K562 (cell line): Measurements from ENCODE around the gene TPPP. TPM values are rescaled to one million over a fixed set of nuclear protein-coding genes. Genes with fewer than 3 reads are reported as not detected.

Source experiments
- ATAC-seq: fragments of 200-7000 bp; cut with Tn5 transposase; 3 replicates; pipeline ENCODE4 v1.9.1; 2020; ENCODE audit warnings: moderate library complexity
- BruUV-seq: library from RNA; stranded (reverse); fragments of 400-500 nt; replicated peaks from 2 replicates; lab custom pipeline; 2021; lab: Mats Ljungman, UMichigan
- CTCF ChIA-PET: fragments of 300-600 bp; formaldehyde crosslinking; extraction: SDS; loops from one replicate; lab custom pipeline; 2021; ENCODE audit warnings: low intra/inter-chr PET ratio; lab: Yijun Ruan, JAX
- POLR2A ChIA-PET: fragments of 300-600, 350-650 bp; sonication (Branson Sonifier 250); formaldehyde crosslinking; extraction: SDS; loops from one replicate; lab custom pipeline; 2021; ENCODE audit warnings: antibody characterized with exemption, inconsistent platforms; lab: Yijun Ruan, JAX
- DNase-seq, 4 experiments: peaks; one replicate each; pipeline versions ENCODE4 v3.0.0 to v3.0.0-alpha.2; 2011 to 2018; ENCODE audit warnings: low spot score in 3 of 4, mixed read lengths in 3 of 4; ENCODE audit errors: extremely low read depth in 1 of 4
- FAIRE-seq: peaks from 2 replicates; lab custom pipeline; 2011; peaks lifted over from hg19 to GRCh38; lab: Jason Lieb, UNC
- H2AFZ ChIP-seq: 2 replicates; pipeline ENCODE4 v1.6.0; 2011; ENCODE audit warnings: low read depth, low read length, control low read depth, inconsistent platforms
- H3K27ac ChIP-seq: fragments of 200-600 bp; 3 replicates; pipeline ENCODE4 v1.8.0; 2011; ENCODE audit warnings: low read depth, mild to moderate bottlenecking, control low read depth, inconsistent platforms, low read length, moderate library complexity, mixed read lengths; ENCODE audit errors: extremely low read depth
- H3K27me3 ChIP-seq, 2 experiments: fragments of 300-600 bp in 1 of 2; 2 replicates in 1 of 2; 3 replicates in 1 of 2; pipeline versions ENCODE4 v1.6.0 to v1.8.0; 2011; ENCODE audit warnings: inconsistent platforms in 2 of 2, low read length in 2 of 2, mild to moderate bottlenecking in 1 of 2, mixed read lengths in 1 of 2, moderate library complexity in 1 of 2; ENCODE audit not compliant: control insufficient read depth in 2 of 2, insufficient read depth in 2 of 2
- H3K36me3 ChIP-seq: fragments of 300-600 bp; 3 replicates; pipeline ENCODE4 v1.8.0; 2011; ENCODE audit warnings: mild to moderate bottlenecking, low read length, inconsistent platforms; ENCODE audit not compliant: control insufficient read depth, insufficient read depth
- H3K4me1 ChIP-seq, 2 experiments: fragments of 200-600 bp in 1 of 2; replicated peaks in 1 of 2; 2 replicates in 1 of 2; 3 replicates in 1 of 2; pipeline versions ENCODE4 v1.5.1 to v1.8.0; 2011; ENCODE audit warnings: inconsistent platforms in 2 of 2, low read length in 2 of 2, mild to moderate bottlenecking in 1 of 2, mixed read lengths in 1 of 2, moderate library complexity in 1 of 2; ENCODE audit not compliant: control insufficient read depth in 2 of 2, insufficient read depth in 2 of 2
- H3K4me2 ChIP-seq: 2 replicates; pipeline ENCODE4 v1.6.1; 2011; ENCODE audit warnings: low read length, control low read depth, inconsistent platforms, mixed read lengths; ENCODE audit not compliant: insufficient read depth
- H3K4me3 ChIP-seq: fragments of 200-600 bp; sonication (generic), shearing (Covaris generic); 2 replicates; pipeline ENCODE4 v1.5.1; 2016; ENCODE audit warnings: control low read depth, inconsistent platforms
- H3K79me2 ChIP-seq: fragments of 200-600 bp; 3 replicates; pipeline ENCODE4 v1.8.0; 2011; ENCODE audit warnings: low read length, inconsistent platforms; ENCODE audit not compliant: control insufficient read depth, insufficient read depth
- H3K9ac ChIP-seq, 2 experiments: 2 replicates each; pipeline versions ENCODE4 v1.6.0 to v1.6.1; 2011; ENCODE audit warnings: low read depth in 2 of 2, low read length in 2 of 2, control low read depth in 1 of 2, inconsistent platforms in 1 of 2, mild to moderate bottlenecking in 1 of 2, mixed read lengths in 1 of 2; ENCODE audit not compliant: insufficient read depth in 1 of 2
- H3K9me1 ChIP-seq: one replicate; pipeline ENCODE4 v1.6.0; 2011; ENCODE audit warnings: inconsistent platforms, mild to moderate bottlenecking, low read length, moderate library complexity; ENCODE audit not compliant: control insufficient read depth, insufficient read depth
- H3K9me3 ChIP-seq: replicated peaks from 2 replicates; pipeline ENCODE4 v1.5.1; 2011; ENCODE audit warnings: low read depth, low read length, inconsistent platforms; ENCODE audit not compliant: control insufficient read depth, insufficient read depth
- H4K20me1 ChIP-seq: replicated peaks from 2 replicates; pipeline ENCODE4 v1.6.1; 2011; ENCODE audit warnings: low read length, inconsistent platforms, mixed read lengths; ENCODE audit not compliant: control insufficient read depth, insufficient read depth
- ATF1 ChIP-seq, 2 experiments: fragments of 450-650 bp in 1 of 2; IDR thresholded peaks; 2 replicates each; pipeline ENCODE4 v1.6.1; 2016; ENCODE audit warnings: missing compliant biosample characterization in 1 of 2, missing genetic modification characterization in 1 of 2
- CTBP1 ChIP-seq: fragments of 450-650 bp; IDR thresholded peaks from 2 replicates; pipeline ENCODE4 v1.6.1; 2016; ENCODE audit warnings: borderline replicate concordance
- HDAC1 ChIP-seq, 2 experiments: fragments of 450-650 bp; IDR thresholded peaks; 2 replicates each; pipeline ENCODE4 v1.6.1; 2016 to 2017; ENCODE audit warnings: inconsistent platforms in 1 of 2, mild to moderate bottlenecking in 1 of 2, moderate library complexity in 1 of 2
- HDAC3 ChIP-seq: fragments of 450-650 bp; IDR thresholded peaks from 2 replicates; pipeline ENCODE4 v1.6.1; 2018; ENCODE audit warnings: borderline replicate concordance, mild to moderate bottlenecking, moderate library complexity; ENCODE audit not compliant: partially characterized antibody
- NEUROD1 ChIP-seq: fragments of 150-350 bp; IDR thresholded peaks from 2 replicates; pipeline ENCODE4 v1.6.1; 2014; ENCODE audit warnings: borderline replicate concordance, low read length, low read depth; ENCODE audit not compliant: partially characterized antibody
- THAP12 ChIP-seq: fragments of 250-450 bp; sonication (Bioruptor Pico); IDR thresholded peaks from 2 replicates; pipeline ENCODE4 v1.9.0; 2021; ENCODE audit warnings: mild to moderate bottlenecking, inconsistent platforms
- ZC3H8 ChIP-seq: fragments of 450-650 bp; IDR thresholded peaks from 2 replicates; pipeline ENCODE4 v1.6.1; 2017
- ZFP36 ChIP-seq: fragments of 150-350 bp; IDR thresholded peaks from 2 replicates; pipeline ENCODE4 v1.6.1; 2018; ENCODE audit warnings: low read length, low read depth; ENCODE audit not compliant: partially characterized antibody
- ZNF280A ChIP-seq: fragments of 450-650 bp; IDR thresholded peaks from 2 replicates; pipeline ENCODE4 v1.6.1; 2018; ENCODE audit warnings: mild to moderate bottlenecking, low read depth; ENCODE audit not compliant: partially characterized antibody
- ZNF347 ChIP-seq: fragments of 450-650 bp; formaldehyde crosslinking; IDR thresholded peaks from 2 replicates; pipeline ENCODE4 v1.4.0; 2020; ENCODE audit warnings: low read depth, mild to moderate bottlenecking, moderate library complexity
- ZNF511 ChIP-seq: sonication (generic); formaldehyde crosslinking; IDR thresholded peaks from 2 replicates; pipeline ENCODE4 v1.8.0; 2022; ENCODE audit warnings: mild to moderate bottlenecking, missing genetic modification reagents
- WGBS: fragments of 100-300 bp; shearing (Covaris generic); methylation state at CpG from one replicate; pipeline ENCODE4 v1.1.6; 2016; ENCODE audit warnings: low coverage, mixed read lengths; ENCODE audit not compliant: insufficient coverage; ENCODE audit errors: missing lambda C conversion rate; 5-methylcytosine and 5-hydroxymethylcytosine counted together
- in situ Hi-C: fragments of 300-500 bp; cut with MboI; formaldehyde crosslinking; loops from 4 replicates; pipeline ENCODE4 v1.15.0; 2018; ENCODE audit warnings: inconsistent platforms, mixed read lengths
- intact Hi-C: fragments of 100-400 bp; cut with micrococcal nuclease; formaldehyde crosslinking; loops from 2 replicates; pipeline ENCODE4 v1.14.2; 2022
- polyA plus RNA-seq, 8 experiments: library from polyadenylated mRNA; depleted of rRNA in 4 of 8; stranded (reverse) in 5 of 8; unstranded in 3 of 8; fragments of >200 nt; fragmentation: Nextera tagmentation in 2 of 8; fragmentation: Illumina TruSeq in 1 of 8; extraction: Ambion mirVana in 2 of 8; extraction: Trizol in 1 of 8; gene quantifications; 2 replicates each; pipeline versions ENCODE4 v1.2.1 to v1.2.3, GENCODE V29; 2011 to 2014; ENCODE audit warnings: inconsistent platforms in 1 of 8, missing spikeins in 1 of 8
- total RNA-seq, 7 experiments: library from RNA; depleted of rRNA in 6 of 7; stranded (reverse); fragments of >200 nt in 6 of 7; fragmentation: Illumina TruSeq in 2 of 7; extraction: Trizol in 2 of 7; gene quantifications; 2 replicates each; pipeline versions ENCODE4 v1.2.1 to v1.2.3, GENCODE V29; 2011 to 2021; ENCODE audit warnings: low replicate concordance in 1 of 7
- TF ChIP-seq, protein P1 (sequence below): fragments of 250-450 bp; sonication (Bioruptor Pico); IDR thresholded peaks from 2 replicates; pipeline ENCODE4 v1.5.0; 2020; ENCODE audit warnings: mild to moderate bottlenecking
- TF ChIP-seq, protein P2 (sequence below): IDR thresholded peaks from 2 replicates; pipeline ENCODE4 v1.6.1; 2014; ENCODE audit warnings: antibody characterized with exemption

TPPP gene
- total and polyA plus RNA-seq, 9 of the 15 experiments (the other 6 are each of a cell fraction or from before 2014, with no cell fraction given): 0.01 to 0.07 (median 0.03) TPM; not detected in 6

DNA sequence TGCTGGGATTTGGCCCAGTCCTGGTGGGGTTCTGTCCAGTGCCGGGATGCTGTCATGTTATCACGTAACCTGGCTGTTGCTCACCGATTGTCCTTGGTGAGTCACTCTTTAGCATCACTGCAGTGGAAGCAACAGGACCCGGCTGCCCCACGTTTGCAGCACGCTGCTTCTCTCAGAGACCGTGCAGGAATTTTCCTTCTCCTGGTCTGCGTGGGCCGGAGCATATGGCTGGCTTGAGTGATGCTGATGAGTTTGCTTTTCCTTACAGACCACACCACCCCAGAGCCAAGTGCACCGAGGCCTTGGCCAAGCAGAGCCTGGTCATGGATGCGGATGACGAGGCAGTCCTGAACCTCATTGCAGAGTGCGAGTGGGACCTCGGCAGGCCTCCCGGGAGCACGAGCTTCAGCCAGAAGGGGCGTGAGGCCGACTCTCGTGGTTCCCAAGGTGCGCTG lies 59.6 kb downstream of the TPPP start:
- H3K9me1 ChIP-seq: no peaks in the 10 kb centered on the region
- intact Hi-C loops: no loop called here
- in situ Hi-C loops: no loop called here
- FAIRE-seq: no peak
- H3K27me3 ChIP-seq: no peaks in the 10 kb centered on the region
- H3K27ac ChIP-seq: no peak overlapping the region
- H3K9ac ChIP-seq: no peak overlapping the region
- DNase-seq: peak in 1 of 4 experiments; percentile 20
- ChIA-PET CTCF (no interaction called here), POLR2A (interaction anchor here (2.0 kb wide), 1 partner anchor 12 kb away, joined by 5 read pairs; no protein-coding TSS in a partner anchor)
- BruUV-seq: no TSS peak
- H4K20me1 ChIP-seq: no peaks in the 10 kb centered on the region
- 92% methylated on average over 19 of the region's 20 CpGs for WGBS
- no peak overlapping the region for H3K4me3 ChIP-seq
- no peak; the same call in 2 of the 3 replicates for ATAC-seq
- peaks cover 5% of the 10 kb centered on the region; the same call in 2 of the 3 replicates for H3K79me2 ChIP-seq
- no peaks in the 10 kb centered on the region for H3K9me3 ChIP-seq
- H3K4me1 ChIP-seq: peaks cover 0 to 4% of the 10 kb centered on the region in 2 experiments; a peak in 2 of 5 replicates
- H2AFZ ChIP-seq: no peak overlapping the region
- H3K36me3 ChIP-seq: peaks cover 62% of the 10 kb centered on the region; the same call in 2 of the 3 replicates
- H3K4me2 ChIP-seq: no peak overlapping the region
- no peak for TF ChIP-seq NEUROD1
- no peak for TF ChIP-seq HDAC3
- no peak for TF ChIP-seq CTBP1
- TF ChIP-seq, protein P1, sequence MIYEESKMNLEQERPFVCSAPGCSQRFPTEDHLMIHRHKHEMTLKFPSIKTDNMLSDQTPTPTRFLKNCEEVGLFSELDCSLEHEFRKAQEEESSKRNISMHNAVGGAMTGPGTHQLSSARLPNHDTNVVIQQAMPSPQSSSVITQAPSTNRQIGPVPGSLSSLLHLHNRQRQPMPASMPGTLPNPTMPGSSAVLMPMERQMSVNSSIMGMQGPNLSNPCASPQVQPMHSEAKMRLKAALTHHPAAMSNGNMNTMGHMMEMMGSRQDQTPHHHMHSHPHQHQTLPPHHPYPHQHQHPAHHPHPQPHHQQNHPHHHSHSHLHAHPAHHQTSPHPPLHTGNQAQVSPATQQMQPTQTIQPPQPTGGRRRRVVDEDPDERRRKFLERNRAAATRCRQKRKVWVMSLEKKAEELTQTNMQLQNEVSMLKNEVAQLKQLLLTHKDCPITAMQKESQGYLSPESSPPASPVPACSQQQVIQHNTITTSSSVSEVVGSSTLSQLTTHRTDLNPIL (CRISPR knock-in tag): no peak
- no peak for TF ChIP-seq ZNF280A
- no peak for TF ChIP-seq HDAC1 (IDR thresholded peaks at IDR 0.05)
- no peak for TF ChIP-seq THAP12 (CRISPR knock-in tag)
- TF ChIP-seq ZFP36: no peak
- TF ChIP-seq ZNF511: no peak
- TF ChIP-seq, protein P2, sequence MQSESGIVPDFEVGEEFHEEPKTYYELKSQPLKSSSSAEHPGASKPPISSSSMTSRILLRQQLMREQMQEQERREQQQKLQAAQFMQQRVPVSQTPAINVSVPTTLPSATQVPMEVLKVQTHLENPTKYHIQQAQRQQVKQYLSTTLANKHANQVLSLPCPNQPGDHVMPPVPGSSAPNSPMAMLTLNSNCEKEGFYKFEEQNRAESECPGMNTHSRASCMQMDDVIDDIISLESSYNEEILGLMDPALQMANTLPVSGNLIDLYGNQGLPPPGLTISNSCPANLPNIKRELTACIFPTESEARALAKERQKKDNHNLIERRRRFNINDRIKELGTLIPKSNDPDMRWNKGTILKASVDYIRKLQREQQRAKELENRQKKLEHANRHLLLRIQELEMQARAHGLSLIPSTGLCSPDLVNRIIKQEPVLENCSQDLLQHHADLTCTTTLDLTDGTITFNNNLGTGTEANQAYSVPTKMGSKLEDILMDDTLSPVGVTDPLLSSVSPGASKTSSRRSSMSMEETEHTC: no peak
- no peak for TF ChIP-seq ZNF347 (CRISPR knock-in tag)
- no peak for TF ChIP-seq ZC3H8
- no peak for TF ChIP-seq ATF1 (CRISPR knock-in tag; IDR thresholded peaks at IDR 0.05)
- TF ChIP-seq ATF1 (tag; IDR thresholded peaks at IDR 0.05): no peak
